NK-92 treated with Interleukin-12 subunit alpha and Interleukin-12 subunit beta, amount 100 ng/mL, for 24 hours (cell line): ENCODE results near the gene UBAP1.
"Not testable (repeated sequence)": the region's sequence is repeated elsewhere in the genome, so short reads cannot be mapped to it uniquely, and the experiment has no call there.

ENCODE experiments used
- DNase-seq: peaks from one replicate; lab custom pipeline; 2025; lab: John Stamatoyannopoulos, UW

The UBAP1 gene

DNA sequence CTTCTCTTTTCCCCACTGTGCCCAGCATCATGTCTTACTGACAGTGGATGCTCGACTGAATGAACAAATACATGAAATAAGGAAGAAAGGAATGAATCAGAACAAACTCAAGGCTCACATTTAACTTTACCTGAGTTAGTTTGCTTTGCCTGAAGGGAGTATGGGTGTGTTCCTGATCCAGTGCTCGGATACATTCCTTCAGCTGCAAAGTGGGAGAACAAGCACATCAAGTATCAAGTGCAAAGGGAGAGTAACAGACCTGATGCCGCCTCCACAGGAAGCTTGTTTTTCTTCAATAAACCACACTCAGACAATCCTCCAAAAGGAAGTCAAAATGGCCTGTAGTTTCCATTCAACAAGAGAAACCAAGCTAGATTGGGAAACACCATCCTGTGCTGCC, 84.1 kb downstream of the UBAP1 start:
- no peak for DNase-seq

DNA sequence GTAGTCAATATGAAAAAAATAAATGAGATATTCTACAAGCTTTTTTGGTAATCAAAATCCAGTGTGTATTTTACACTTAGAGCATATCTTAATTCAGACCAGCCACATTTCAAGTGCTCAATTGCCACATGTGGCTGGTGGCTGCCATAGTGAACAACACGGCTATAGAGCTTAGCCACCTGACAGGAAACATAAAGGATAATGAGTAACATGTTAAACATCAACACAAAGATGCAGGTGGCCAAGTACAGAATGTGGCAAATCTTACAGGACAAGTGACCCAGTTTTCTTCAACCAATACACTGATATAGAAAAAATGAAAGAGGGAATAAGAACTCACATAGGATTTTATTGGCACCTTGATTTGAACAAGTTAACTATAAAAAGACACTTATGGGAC, 88.8 kb downstream of the UBAP1 start:
- DNase-seq = no peak

DNA sequence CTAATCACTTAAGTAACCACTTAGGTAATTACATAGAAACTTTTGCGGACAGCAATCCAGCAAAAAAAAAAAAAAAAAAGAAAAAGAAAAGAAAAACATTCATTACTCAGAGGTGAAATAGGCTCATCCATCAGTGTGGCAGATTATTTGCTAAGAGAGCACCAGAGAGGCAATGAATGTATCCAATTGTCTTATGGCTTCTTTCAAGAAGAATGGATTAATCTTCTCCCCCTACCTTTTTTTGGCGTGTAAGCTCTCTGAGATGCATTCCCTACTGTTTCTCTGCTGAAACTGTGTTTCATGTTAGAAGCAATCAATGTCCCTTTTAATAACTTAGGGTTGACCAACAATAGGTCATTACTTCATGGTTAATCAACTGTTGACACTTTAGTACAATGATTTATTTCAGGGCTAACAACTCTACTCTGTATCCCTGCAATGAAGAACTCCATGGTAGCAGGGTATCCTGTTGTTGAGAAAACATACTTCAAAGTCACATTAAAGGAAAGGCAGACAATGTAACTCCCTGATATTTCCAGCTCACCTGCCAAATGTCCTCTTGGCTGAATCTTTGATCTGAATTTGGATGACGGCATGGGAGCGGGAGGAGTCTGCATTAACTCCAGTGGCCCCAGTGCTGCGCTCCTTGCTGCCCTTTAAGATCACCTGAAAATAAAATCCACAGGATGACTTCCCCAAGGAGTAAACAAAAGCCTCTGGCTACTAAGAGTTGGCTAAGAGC, 92.6 kb downstream of the UBAP1 start:
- DNase-seq = no peak

DNA sequence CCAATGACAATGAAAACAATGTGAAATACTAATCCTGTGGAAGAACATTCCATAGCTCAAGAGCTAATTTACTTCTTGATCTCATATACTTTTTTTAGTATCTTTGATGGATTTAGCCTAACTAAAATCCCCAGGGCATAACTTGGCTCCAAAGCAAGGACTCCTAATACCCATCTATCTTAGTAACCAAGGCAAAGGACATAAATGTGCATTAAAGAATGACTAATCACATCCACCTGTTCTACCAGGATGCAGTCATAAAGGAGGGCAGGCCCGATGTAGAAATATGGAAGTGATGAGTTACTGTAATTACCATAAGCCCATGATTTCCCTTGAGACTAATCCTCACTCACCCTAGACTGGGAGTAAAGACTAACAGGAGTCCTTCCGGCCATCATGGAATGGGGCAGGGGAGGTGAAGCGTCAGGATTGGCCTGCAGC, 93.3 kb downstream of the UBAP1 start:
- no peak for DNase-seq

DNA sequence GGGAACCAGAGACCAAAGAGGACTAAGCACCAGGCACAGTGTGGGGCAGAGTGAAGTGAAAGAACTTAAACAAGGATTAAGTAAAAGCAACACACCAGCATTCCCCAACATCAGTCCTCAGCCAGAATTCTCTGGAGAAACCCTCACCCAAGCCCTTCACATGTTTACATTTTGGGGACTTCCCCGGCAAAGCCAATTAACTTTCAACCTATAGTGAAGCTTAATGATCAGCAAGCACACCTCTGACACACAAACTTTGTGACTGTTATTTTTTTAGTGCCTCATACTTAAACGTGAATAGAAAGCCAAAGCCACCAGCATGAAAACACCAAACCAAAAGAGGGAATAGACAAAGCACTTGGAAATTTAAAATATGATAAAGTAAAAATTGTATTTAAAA, 94.7 kb downstream of the UBAP1 start:
- DNase-seq = not testable (repeated sequence)

DNA sequence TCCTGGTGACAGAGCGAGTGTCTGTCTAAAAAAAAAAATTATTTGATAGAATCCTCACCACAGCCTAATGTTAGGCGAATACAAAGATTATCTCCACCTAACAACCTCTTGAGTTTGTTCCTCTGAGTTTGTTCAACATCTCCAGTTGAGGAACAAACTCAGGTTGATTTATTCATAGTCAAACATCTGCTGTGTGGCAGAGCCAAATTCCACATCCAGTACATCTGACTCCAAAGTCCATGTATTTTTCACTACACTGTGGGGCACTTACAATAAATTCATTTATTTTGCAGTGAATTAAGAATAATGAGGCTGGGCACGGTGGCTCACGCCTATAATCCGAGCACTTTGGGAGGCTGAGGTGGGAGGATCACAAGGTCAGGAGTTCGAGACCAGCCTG, 97.0 kb downstream of the UBAP1 start:
- DNase-seq = no peak

DNA sequence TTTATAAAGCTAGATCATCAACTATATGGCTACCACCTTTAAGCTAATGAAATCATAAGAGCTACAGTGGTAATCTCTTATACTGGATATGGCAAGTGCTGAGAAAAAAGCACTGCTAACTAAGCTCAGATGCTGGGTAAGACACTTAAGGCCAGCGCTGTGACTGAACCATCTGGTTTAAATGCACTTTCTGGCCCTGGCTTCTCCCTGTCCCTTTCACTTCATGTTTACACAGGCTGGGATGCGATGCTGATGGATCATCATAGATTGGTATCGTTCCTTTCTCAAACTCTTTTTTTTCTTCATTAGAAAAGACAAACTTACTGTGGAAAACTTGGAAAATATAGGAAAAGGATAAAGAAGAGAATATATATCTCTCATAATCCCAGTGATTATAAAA, 97.9 kb downstream of the UBAP1 start:
- no peak for DNase-seq

DNA sequence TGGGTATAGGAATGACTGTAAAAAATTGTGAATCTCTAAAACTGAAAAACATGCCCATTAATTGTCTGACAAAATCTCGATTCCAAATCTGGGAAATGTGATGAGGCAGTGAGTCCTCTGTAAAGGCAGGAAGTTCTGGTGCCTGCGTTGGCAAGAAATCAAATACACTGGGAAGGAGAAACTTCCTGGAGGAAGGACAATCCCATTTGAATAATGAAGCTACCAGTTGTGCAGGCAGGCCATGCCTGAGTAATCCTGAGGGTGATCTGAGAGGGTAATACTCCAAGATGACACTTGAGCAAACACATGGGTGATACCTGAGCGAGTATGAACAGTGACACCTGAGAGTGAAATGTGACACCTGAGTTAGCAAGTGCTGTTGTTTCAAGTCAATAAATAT, 100.6 kb downstream of the UBAP1 start:
- no peak for DNase-seq

DNA sequence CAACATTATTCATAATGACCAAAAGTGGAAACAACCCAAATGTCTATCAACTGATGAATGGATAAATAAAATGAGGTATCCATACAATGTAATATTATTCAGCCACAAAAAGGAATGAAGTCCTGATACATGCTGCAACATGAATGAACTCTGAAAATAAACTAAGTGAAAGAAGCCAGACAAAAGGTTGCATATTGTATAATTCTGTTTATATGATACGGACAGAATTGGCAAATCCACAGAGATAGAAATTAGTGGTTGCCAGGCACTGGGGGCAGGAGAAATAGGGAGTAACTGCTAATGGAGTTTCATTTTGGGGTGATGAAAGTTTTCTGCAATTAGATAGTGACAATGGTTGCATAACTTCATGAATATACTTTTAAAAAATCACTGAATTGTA, 103.3 kb downstream of the UBAP1 start:
- no peak for DNase-seq

DNA sequence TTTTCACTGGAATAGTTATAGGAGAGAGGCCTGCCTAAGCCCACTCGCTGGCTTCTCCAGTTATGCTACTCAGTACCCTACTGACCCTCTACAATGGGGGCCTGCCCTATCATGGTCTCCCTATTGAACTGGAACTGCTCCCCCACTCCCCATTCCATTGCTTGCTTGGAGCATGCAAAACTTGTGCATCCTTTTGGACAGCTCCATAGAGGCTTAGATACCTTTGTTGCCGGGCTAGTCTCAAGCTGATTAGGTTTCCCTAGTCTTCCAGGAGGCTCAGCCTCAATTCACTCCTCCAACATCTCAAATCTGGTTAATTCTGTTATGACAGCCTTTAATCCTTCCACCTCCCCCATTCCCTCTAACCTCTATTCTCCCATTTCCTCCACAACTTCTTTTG, 110.3 kb downstream of the UBAP1 start:
- no peak for DNase-seq

DNA sequence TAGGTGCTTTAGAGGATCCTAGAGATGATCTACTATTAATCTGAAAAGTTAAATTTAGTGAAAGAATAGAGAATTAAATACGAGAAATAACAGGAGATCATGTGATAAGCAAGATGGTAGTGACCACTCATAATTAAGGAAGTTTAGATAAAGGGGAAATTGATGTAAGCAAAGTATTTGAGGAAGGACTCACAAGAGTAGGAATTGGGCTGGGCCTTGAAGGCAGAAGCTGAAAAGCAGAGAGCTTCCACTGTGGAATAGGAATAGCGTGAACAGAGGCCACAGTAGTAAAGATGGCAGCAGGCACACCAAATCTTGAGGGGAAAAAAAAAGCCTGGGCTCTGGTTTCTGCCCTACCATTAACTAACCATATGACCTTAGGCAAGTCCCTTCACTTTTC, 112.2 kb downstream of the UBAP1 start:
- no peak for DNase-seq

DNA sequence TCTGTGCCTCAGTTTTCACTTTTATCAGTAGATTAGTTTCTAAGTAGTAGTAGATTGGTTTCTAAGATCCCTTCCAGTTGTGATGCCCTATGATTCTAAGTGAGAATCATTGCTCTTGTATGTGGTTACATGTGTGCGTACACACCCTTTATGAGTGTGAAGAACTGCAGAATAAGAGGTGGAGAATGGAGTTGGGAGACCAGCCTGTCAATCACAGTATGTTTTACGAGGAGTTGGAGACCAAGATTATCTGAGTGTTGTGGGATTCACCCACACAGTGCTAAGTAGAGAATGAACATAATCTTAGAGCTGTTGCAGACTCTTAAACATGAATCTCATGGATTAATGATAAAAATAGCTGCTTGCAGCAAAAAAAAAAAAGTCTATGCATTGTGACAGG, 112.6 kb downstream of the UBAP1 start:
- DNase-seq = no peak

DNA sequence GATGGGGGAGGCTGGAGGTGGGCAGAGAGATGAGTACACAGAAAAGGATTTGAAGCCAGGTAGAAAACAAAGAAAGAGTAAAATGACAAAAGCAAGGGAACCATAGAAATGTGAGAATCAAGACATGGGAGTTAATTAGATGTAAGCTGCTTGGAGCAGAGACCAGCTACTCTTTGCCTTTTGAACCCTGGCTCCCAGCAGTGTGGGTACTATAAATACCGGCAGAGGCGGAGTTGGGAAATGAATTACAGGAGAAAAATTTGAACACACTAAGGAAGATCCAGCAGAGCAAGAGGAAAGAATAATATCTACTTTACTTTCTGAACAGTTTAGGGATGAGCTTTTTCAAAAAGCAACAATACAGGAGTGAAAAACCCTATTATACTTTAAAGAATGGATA, 113.7 kb downstream of the UBAP1 start:
- no peak for DNase-seq

DNA sequence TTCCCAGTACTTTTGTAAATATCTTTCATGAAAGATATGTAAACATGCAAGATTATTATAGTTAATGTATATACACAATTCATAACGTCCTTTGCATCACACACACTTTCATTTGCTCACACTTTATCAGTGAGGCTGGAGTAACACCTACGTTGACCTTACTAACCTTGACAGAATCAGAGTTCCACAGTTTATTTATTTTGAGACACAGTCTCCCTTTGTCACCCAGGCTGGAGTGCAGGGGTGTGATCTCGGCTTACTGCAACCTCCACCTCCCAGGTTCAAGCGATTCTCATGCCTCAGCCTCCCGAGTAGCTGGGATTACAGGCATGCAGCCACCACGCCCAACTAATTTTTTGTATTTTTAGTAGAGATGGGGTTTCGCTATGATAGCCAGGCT, 122.2 kb downstream of the UBAP1 start:
- DNase-seq = not testable (repeated sequence)
